ENCODE data around the gene YJEFN3.

YJEFN3 gene

GRCh38 chr19:19513682-19514081, 15.0 kb upstream of the YJEFN3 start:
- TF ChIP-seq Cebpa-rat (IDR thresholded peaks at IDR 0.05) = no peak
- H3K36me3 ChIP-seq = peaks cover 2 to 39% (median 11%) of the 10 kb centered on the region in 11 experiments; a peak in 16 of 22 replicates
- no peak overlapping the region for H3K27ac ChIP-seq
- no peak overlapping the region for H3K4me3 ChIP-seq
- peaks cover 23 to 36% (median 28%) of the 10 kb centered on the region in 10 experiments for H3K4me1 ChIP-seq
- H3K9me3 ChIP-seq (replicated peaks in 1 of 11) = no peaks in the 10 kb centered on the region
- no peaks in the 10 kb centered on the region for H3K27me3 ChIP-seq
- H4K20me1 ChIP-seq = peaks cover 0 to 31% (median 5%) of the 10 kb centered on the region in 11 experiments; a peak in 10 of 22 replicates
- no peak overlapping the region for H3K4me2 ChIP-seq
- H3K9ac ChIP-seq = no peak overlapping the region

GRCh38 chr19:19514215-19514657, 14.5 kb upstream of the YJEFN3 start:
- Histone ChIP-seq H3K36me3 (peaks cover 3 to 39% (median 15%) of the 10 kb centered on the region in 11 experiments; a peak in 20 of 22 replicates), H3K4me2 (no peak overlapping the region)

GRCh38 chr19:19514881-19515641, 13.7 kb upstream of the YJEFN3 start, which contains the start of gene TSSK6:
TSS of gene TSSK6 (minus strand) at chr19:19515548. CDS start at chr19:19515427, 121 bp downstream.
- peak within 1 kb of the TSS; percentile 84 to 94 (median 89) for H3K9ac ChIP-seq
- no peaks in the 10 kb centered on the region for H3K9me3 ChIP-seq (replicated peaks in 1 of 11)
- TF ChIP-seq Cebpa-rat (IDR thresholded peaks at IDR 0.05) = no peak
- peak within 1 kb of the TSS; percentile 87 to 99 (median 95) for H3K4me2 ChIP-seq
- no peaks in the 10 kb centered on the region for H3K27me3 ChIP-seq
- peaks cover 25 to 41% (median 33%) of the 10 kb centered on the region in 10 experiments for H3K4me1 ChIP-seq
- peaks cover 11 to 40% (median 23%) of the 10 kb centered on the region in 11 experiments for H3K36me3 ChIP-seq
- H3K27ac ChIP-seq = peak within 1 kb of the TSS; percentile 84 to 92 (median 90)
- peaks cover 7 to 34% (median 16%) of the 10 kb centered on the region in 11 experiments; a peak in 16 of 22 replicates for H4K20me1 ChIP-seq
- H3K4me3 ChIP-seq = peak within 1 kb of the TSS; percentile 72 to 98 (median 88)

More at GRCh38 chr19:19514215-19514657, 14.5 kb upstream of the YJEFN3 start:
- Histone ChIP-seq H3K9ac (no peak overlapping the region), H3K27ac (no peak overlapping the region), H3K4me3 (no peak overlapping the region), H3K27me3 (no peaks in the 10 kb centered on the region), H4K20me1 (peaks cover 3 to 31% (median 11%) of the 10 kb centered on the region in 11 experiments; a peak in 16 of 22 replicates), H3K9me3 (replicated peaks in 1 of 11) (no peaks in the 10 kb centered on the region), H3K4me1 (peaks cover 25 to 35% (median 28%) of the 10 kb centered on the region in 10 experiments)
- TF ChIP-seq Cebpa-rat (IDR thresholded peaks at IDR 0.05) = no peak

- Histone ChIP-seq H3K9ac (peak within 1 kb of the TSS; percentile 84 to 94 (median 89)), H3K27me3 (no peaks in the 10 kb centered on the region), H3K4me3 (peak within 1 kb of the TSS; percentile 72 to 98 (median 88)), H3K9me3 (replicated peaks in 1 of 11) (no peaks in the 10 kb centered on the region), H3K4me1 (peaks cover 25 to 50% (median 36%) of the 10 kb centered on the region in 10 experiments), H3K36me3 (peaks cover 19 to 49% (median 31%) of the 10 kb centered on the region in 11 experiments), H4K20me1 (peaks cover 10 to 42% (median 22%) of the 10 kb centered on the region in 11 experiments; a peak in 16 of 22 replicates), H3K4me2 (peak within 1 kb of the TSS; percentile 87 to 99 (median 95)), H3K27ac (peak within 1 kb of the TSS; percentile 84 to 92 (median 90))
- TF ChIP-seq Cebpa-rat (IDR thresholded peaks at IDR 0.05) = no peak
Observed at GRCh38 chr19:19515642-19516519, 12.8 kb upstream of the YJEFN3 start, which contains the start of gene NDUFA13. TSS of gene NDUFA13 (plus strand) at chr19:19516225. CDS start at chr19:19516239, 14 bp downstream.

GRCh38 chr19:19517235-19517619, 11.5 kb upstream of the YJEFN3 start:
- peaks cover 16 to 53% (median 33%) of the 10 kb centered on the region in 11 experiments; a peak in 16 of 22 replicates for H4K20me1 ChIP-seq
- peak overlapping the region; percentile 72 to 98 (median 88) for H3K4me3 ChIP-seq
- H3K27me3 ChIP-seq = no peaks in the 10 kb centered on the region
- peaks cover 19 to 61% (median 42%) of the 10 kb centered on the region in 11 experiments for H3K36me3 ChIP-seq
- peak overlapping the region in 10 of 11 experiments; percentile 84 to 92 (median 90); a peak in 15 of 22 replicates for H3K27ac ChIP-seq
- H3K4me2 ChIP-seq = peak overlapping the region; percentile 78 to 99 (median 92)
- H3K4me1 ChIP-seq = peaks cover 25 to 56% (median 36%) of the 10 kb centered on the region in 10 experiments
- no peak for TF ChIP-seq Cebpa-rat (IDR thresholded peaks at IDR 0.05)
- H3K9me3 ChIP-seq (replicated peaks in 1 of 11) = no peaks in the 10 kb centered on the region
- H3K9ac ChIP-seq = peak overlapping the region; percentile 84 to 94 (median 89); a peak in 21 of 22 replicates

GRCh38 chr19:19520989-19521388, 7.7 kb upstream of the YJEFN3 start:
- Histone ChIP-seq H3K36me3 (peaks cover 33 to 83% (median 68%) of the 10 kb centered on the region in 11 experiments), H3K4me3 (no peak overlapping the region), H3K27ac (no peak overlapping the region), H4K20me1 (peaks cover 48 to 91% (median 71%) of the 10 kb centered on the region in 11 experiments), H3K4me2 (peak overlapping the region in 2 of 11 experiments; percentile 37 to 43; a peak in 3 of 22 replicates), H3K9ac (no peak overlapping the region), H3K27me3 (no peaks in the 10 kb centered on the region), H3K4me1 (peaks cover 54 to 85% (median 64%) of the 10 kb centered on the region in 10 experiments), H3K9me3 (replicated peaks in 1 of 11) (no peaks in the 10 kb centered on the region)
- no peak for TF ChIP-seq Cebpa-rat (IDR thresholded peaks at IDR 0.05)

- H3K4me1 ChIP-seq = peaks cover 58 to 85% (median 68%) of the 10 kb centered on the region in 10 experiments
- H3K27ac ChIP-seq = peak overlapping the region in 4 of 11 experiments; percentile 27 to 45 (median 41); a peak in 5 of 22 replicates
- peak overlapping the region in 4 of 11 experiments; percentile 38 to 66 (median 53); a peak in 4 of 22 replicates for H3K9ac ChIP-seq
- peaks cover 44 to 93% (median 78%) of the 10 kb centered on the region in 11 experiments for H3K36me3 ChIP-seq
- peak overlapping the region in 10 of 11 experiments; percentile 19 to 88 (median 76); a peak in 18 of 22 replicates for H3K4me2 ChIP-seq
- no peaks in the 10 kb centered on the region for H3K27me3 ChIP-seq
- no peaks in the 10 kb centered on the region for H3K9me3 ChIP-seq (replicated peaks in 1 of 11)
- no peak overlapping the region for H3K4me3 ChIP-seq
- no peak for TF ChIP-seq Cebpa-rat (IDR thresholded peaks at IDR 0.05)
- H4K20me1 ChIP-seq = peaks cover 47 to 97% (median 79%) of the 10 kb centered on the region in 11 experiments
Observed at GRCh38 chr19:19523177-19523576, 5.5 kb upstream of the YJEFN3 start.

- Histone ChIP-seq H3K4me1 (peaks cover 56 to 78% (median 66%) of the 10 kb centered on the region in 10 experiments), H3K4me3 (no peak overlapping the region), H3K4me2 (peak overlapping the region; percentile 19 to 88 (median 76)), H3K27ac (peak overlapping the region in 4 of 11 experiments; percentile 27 to 45 (median 41); a peak in 5 of 22 replicates), H3K36me3 (peaks cover 47 to 93% (median 76%) of the 10 kb centered on the region in 11 experiments), H3K27me3 (no peaks in the 10 kb centered on the region), H3K9me3 (replicated peaks in 1 of 11) (no peaks in the 10 kb centered on the region), H4K20me1 (peaks cover 41 to 96% (median 76%) of the 10 kb centered on the region in 11 experiments), H3K9ac (peak overlapping the region in 8 of 11 experiments; percentile 6 to 66 (median 49); a peak in 13 of 22 replicates)
- no peak for TF ChIP-seq Cebpa-rat (IDR thresholded peaks at IDR 0.05)
Observed at GRCh38 chr19:19524053-19524452, 4.7 kb upstream of the YJEFN3 start.
